Mucosa of stomach (tissue), 1 donor: ENCODE data around the gene CNTNAP5.

Experiments
- H3K27me3 ChIP-seq: one replicate; pipeline ENCODE4 v1.7.0; 2013; ENCODE audit warnings: mild to moderate bottlenecking, low read length; ENCODE audit not compliant: control insufficient read depth, insufficient read depth
- H3K36me3 ChIP-seq: one replicate; pipeline ENCODE4 v1.7.0; 2013; ENCODE audit warnings: low read length; ENCODE audit not compliant: control insufficient read depth, insufficient read depth
- H3K4me1 ChIP-seq: one replicate; pipeline ENCODE4 v1.7.0; 2013; ENCODE audit warnings: mild to moderate bottlenecking, low read length; ENCODE audit not compliant: control insufficient read depth, insufficient read depth
- H3K4me3 ChIP-seq: one replicate; pipeline ENCODE4 v1.7.0; 2013; ENCODE audit warnings: low read length
- H3K9ac ChIP-seq: one replicate; pipeline ENCODE4 v1.7.0; 2013; ENCODE audit warnings: mild to moderate bottlenecking, low read length, moderate library complexity
- H3K9me3 ChIP-seq: one replicate; pipeline ENCODE4 v1.7.0; 2013; ENCODE audit warnings: mild to moderate bottlenecking, low read length, moderate library complexity; ENCODE audit not compliant: control insufficient read depth
- donor health status: Pancreatic carcinoma.

CNTNAP5 gene

GRCh38 chr2:124289060-124289459 is 264.0 kb downstream of the CNTNAP5 start:
- Histone ChIP-seq H3K36me3 (no peaks in the 10 kb centered on the region), H3K4me3 (no peak overlapping the region), H3K9me3 (no peaks in the 10 kb centered on the region), H3K27me3 (no peaks in the 10 kb centered on the region), H3K4me1 (no peaks in the 10 kb centered on the region), H3K9ac (no peak overlapping the region)

GRCh38 chr2:124289615-124290014 is 264.5 kb downstream of the CNTNAP5 start:
- Histone ChIP-seq H3K4me1 (no peaks in the 10 kb centered on the region), H3K4me3 (no peak overlapping the region), H3K27me3 (no peaks in the 10 kb centered on the region), H3K9ac (no peak overlapping the region), H3K9me3 (no peaks in the 10 kb centered on the region), H3K36me3 (no peaks in the 10 kb centered on the region)

DNA sequence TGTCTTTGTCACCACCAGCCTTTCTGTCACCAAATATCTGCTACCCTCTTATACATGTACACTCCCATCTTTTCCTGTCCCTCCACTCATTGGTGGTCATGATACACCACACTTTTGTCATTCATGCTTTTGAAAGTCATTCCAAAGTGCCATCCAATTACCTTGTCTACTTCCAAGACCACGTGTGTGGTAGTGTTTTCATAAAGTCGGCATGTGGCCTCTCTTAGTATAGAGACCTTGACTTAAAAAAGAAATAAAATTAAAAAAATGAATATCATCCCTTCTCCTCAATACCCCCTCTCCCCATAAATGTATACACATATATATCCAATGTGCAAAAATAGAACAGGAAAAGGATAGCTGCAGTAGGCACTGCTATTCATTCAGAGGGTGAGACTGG is 271.4 kb downstream of the CNTNAP5 start:
- no peaks in the 10 kb centered on the region for H3K27me3 ChIP-seq

DNA sequence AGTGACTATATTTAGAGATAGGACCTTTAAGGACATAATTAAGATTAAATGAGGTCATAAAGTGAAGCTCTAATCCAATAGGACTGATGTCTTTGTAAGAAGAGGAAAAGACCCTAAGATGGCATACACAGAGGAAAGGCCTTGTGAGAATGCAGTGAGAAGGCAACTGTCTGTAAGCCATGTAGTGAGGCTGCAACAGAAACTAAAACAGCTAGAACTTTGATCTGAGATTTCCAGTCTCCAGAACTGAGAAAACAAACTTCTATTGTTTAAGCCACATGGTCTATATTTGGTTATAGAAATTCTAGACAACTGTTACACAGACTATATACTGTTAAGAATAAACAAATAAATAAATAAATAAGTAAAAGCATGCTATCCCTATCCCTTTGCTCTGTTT is 276.8 kb downstream of the CNTNAP5 start:
- no peaks in the 10 kb centered on the region for H3K36me3 ChIP-seq
- no peaks in the 10 kb centered on the region for H3K27me3 ChIP-seq
- H3K4me3 ChIP-seq: no peak overlapping the region
- H3K4me1 ChIP-seq: no peaks in the 10 kb centered on the region
- H3K9ac ChIP-seq: no peak overlapping the region
- no peaks in the 10 kb centered on the region for H3K9me3 ChIP-seq

More for the DNA sequence above, 271.4 kb downstream of the CNTNAP5 start:
- Histone ChIP-seq H3K4me3 (no peak overlapping the region), H3K9me3 (no peaks in the 10 kb centered on the region), H3K9ac (no peak overlapping the region), H3K36me3 (no peaks in the 10 kb centered on the region), H3K4me1 (no peaks in the 10 kb centered on the region)

GRCh38 chr2:124308319-124309062 is 283.4 kb downstream of the CNTNAP5 start:
- Histone ChIP-seq H3K4me1 (no peaks in the 10 kb centered on the region), H3K9ac (no peak overlapping the region), H3K27me3 (no peaks in the 10 kb centered on the region), H3K9me3 (no peaks in the 10 kb centered on the region), H3K4me3 (no peak overlapping the region), H3K36me3 (no peaks in the 10 kb centered on the region)

- Histone ChIP-seq H3K4me3 (no peak overlapping the region), H3K4me1 (no peaks in the 10 kb centered on the region), H3K27me3 (no peaks in the 10 kb centered on the region), H3K9ac (no peak overlapping the region), H3K36me3 (no peaks in the 10 kb centered on the region), H3K9me3 (no peaks in the 10 kb centered on the region)
Measured at GRCh38 chr2:124309563-124310138, 284.6 kb downstream of the CNTNAP5 start.

GRCh38 chr2:124310671-124311070 is 285.6 kb downstream of the CNTNAP5 start:
- Histone ChIP-seq H3K9ac (no peak overlapping the region), H3K27me3 (no peaks in the 10 kb centered on the region), H3K9me3 (no peaks in the 10 kb centered on the region), H3K4me3 (no peak overlapping the region), H3K4me1 (no peaks in the 10 kb centered on the region), H3K36me3 (no peaks in the 10 kb centered on the region)

DNA sequence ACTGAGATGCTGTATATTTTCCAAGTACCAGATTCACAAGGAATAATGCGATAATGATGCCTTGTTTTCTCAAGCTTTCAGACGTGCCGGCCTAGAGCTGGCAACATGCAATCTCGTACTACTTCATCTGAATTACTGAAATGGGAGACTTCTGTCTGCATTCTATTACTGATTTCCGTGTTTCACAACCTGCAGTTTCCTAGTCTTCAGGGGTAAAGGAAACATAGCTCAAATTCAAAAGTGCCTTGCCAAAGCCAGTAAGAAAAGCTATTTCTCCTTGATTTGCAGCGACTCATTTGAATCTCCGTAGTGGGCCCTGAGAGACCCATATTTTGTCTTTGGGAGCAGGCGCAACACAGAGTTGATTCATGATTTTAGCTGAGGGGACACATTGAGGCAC is 289.0 kb downstream of the CNTNAP5 start:
- Histone ChIP-seq H3K9me3 (no peaks in the 10 kb centered on the region), H3K36me3 (no peaks in the 10 kb centered on the region), H3K4me3 (no peak overlapping the region), H3K4me1 (no peaks in the 10 kb centered on the region), H3K9ac (no peak overlapping the region), H3K27me3 (no peaks in the 10 kb centered on the region)

GRCh38 chr2:124315221-124315880 is 290.3 kb downstream of the CNTNAP5 start:
- H3K9ac ChIP-seq: no peak overlapping the region
- H3K27me3 ChIP-seq: no peaks in the 10 kb centered on the region
- H3K9me3 ChIP-seq: no peaks in the 10 kb centered on the region
- no peaks in the 10 kb centered on the region for H3K36me3 ChIP-seq
- H3K4me3 ChIP-seq: no peak overlapping the region
- no peaks in the 10 kb centered on the region for H3K4me1 ChIP-seq

GRCh38 chr2:124316133-124316532 is 291.0 kb downstream of the CNTNAP5 start:
- Histone ChIP-seq H3K36me3 (no peaks in the 10 kb centered on the region), H3K9me3 (no peaks in the 10 kb centered on the region), H3K9ac (no peak overlapping the region), H3K4me1 (no peaks in the 10 kb centered on the region), H3K27me3 (no peaks in the 10 kb centered on the region), H3K4me3 (no peak overlapping the region)

GRCh38 chr2:124316881-124317605 is 292.0 kb downstream of the CNTNAP5 start:
- no peaks in the 10 kb centered on the region for H3K27me3 ChIP-seq
- H3K4me1 ChIP-seq: no peaks in the 10 kb centered on the region
- H3K9me3 ChIP-seq: no peaks in the 10 kb centered on the region
- H3K9ac ChIP-seq: no peak overlapping the region
- H3K4me3 ChIP-seq: no peak overlapping the region
- H3K36me3 ChIP-seq: no peaks in the 10 kb centered on the region

DNA sequence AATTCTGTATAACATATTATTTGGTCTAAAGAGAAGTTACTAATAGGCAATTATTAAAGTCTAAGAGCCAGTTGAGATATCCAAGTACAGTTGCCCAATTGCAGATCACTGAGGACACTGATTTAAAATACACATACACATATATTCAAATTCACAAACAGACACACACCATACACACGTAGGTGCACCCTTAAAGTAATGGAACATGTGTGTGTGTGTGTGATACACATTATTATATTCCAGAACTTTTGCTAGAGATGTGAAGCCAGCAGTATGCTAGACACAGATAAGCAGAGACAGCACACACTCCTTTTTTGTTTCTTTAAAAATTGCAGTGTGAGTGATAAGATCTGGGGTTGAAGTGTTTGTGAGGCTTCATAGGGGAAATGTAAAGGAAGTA is 292.5 kb downstream of the CNTNAP5 start:
- H3K9me3 ChIP-seq: no peaks in the 10 kb centered on the region
- no peak overlapping the region for H3K4me3 ChIP-seq
- no peak overlapping the region for H3K9ac ChIP-seq
- no peaks in the 10 kb centered on the region for H3K4me1 ChIP-seq
- H3K36me3 ChIP-seq: no peaks in the 10 kb centered on the region
- H3K27me3 ChIP-seq: no peaks in the 10 kb centered on the region
